Right cardiac atrium (tissue), 5 donors: Measurements from ENCODE around the gene SPCS2. TPM values are rescaled to one million over a fixed set of nuclear protein-coding genes. Genes with fewer than 3 reads are reported as not detected.
A peak's percentile ranks its signal among the peaks of the same experiment; 100 is the strongest.
"Not testable (repeated sequence)": the region's sequence is repeated elsewhere in the genome, so short reads cannot be mapped to it uniquely, and the experiment has no call there.

Source experiments
- ATAC-seq, 2 donors: fragments of 200-7000 bp; cut with Tn5 transposase; one replicate each; pipeline versions ENCODE4 v1.8.0 to v1.9.1; 2020; ENCODE audit warnings: moderate library complexity in 2 of 2, mild to moderate bottlenecking in 1 of 2
- DNase-seq, 3 donors: peaks; one replicate each; pipeline ENCODE4 v3.0.0-alpha.2; 2020
- H3K27ac ChIP-seq: one replicate; pipeline ENCODE4 v1.5.1; 2013; ENCODE audit warnings: mild to moderate bottlenecking, low read length, control low read depth, moderate library complexity
- H3K27me3 ChIP-seq: one replicate; pipeline ENCODE4 v1.6.1; 2013; ENCODE audit not compliant: control insufficient read depth, insufficient read depth
- H3K4me1 ChIP-seq: one replicate; pipeline ENCODE4 v1.6.1; 2013; ENCODE audit warnings: low read length; ENCODE audit not compliant: control insufficient read depth, insufficient read depth
- H3K4me3 ChIP-seq: one replicate; pipeline ENCODE4 v1.5.1; 2013; ENCODE audit warnings: low read length, control low read depth
- H3K9me3 ChIP-seq: one replicate; pipeline ENCODE4 v1.6.1; 2013; ENCODE audit warnings: low read length; ENCODE audit not compliant: control insufficient read depth
- WGBS: extraction: QIAGEN DNeasy Blood & Tissue Kit; methylation state at CpG from one replicate; pipeline ENCODE4 v1.1.7; 2013; 5-methylcytosine and 5-hydroxymethylcytosine counted together
- intact Hi-C, 4 donors: fragments of 100-400 bp; cut with DNase I; formaldehyde crosslinking; loops; one replicate each; pipeline versions ENCODE4 v1.11.0 to v1.14.0; 2022 to 2023
- polyA plus RNA-seq: library from polyadenylated mRNA; stranded (reverse); fragments of 200-250 nt; gene quantifications from one replicate; pipeline ENCODE4 v1.2.3, GENCODE V29; 2013
- total RNA-seq, 4 donors: library from RNA; stranded (reverse); fragmentation: NEBNext Ultra II Directional; extraction: Animal tissue kit (Norgen Biotek cat#: 25700); gene quantifications; one replicate each; pipeline ENCODE4 v1.2.1, GENCODE V29; 2021
- donor health status: healthy with polysubstance abuse.
- donor health status: DM: no; HTN: yes; CAD: no.
- donor health status: DM: no; HTN: no; CAD: no.
- donor health status: DM: no; HTN: yes; CAD: no; lungs with severe emphysema.
- donor health status: DM: yes; HTN: yes; CAD: no.

SPCS2 gene
- total and polyA plus RNA-seq, 5 donors: 91.5 to 127 (median 125) TPM

DNA sequence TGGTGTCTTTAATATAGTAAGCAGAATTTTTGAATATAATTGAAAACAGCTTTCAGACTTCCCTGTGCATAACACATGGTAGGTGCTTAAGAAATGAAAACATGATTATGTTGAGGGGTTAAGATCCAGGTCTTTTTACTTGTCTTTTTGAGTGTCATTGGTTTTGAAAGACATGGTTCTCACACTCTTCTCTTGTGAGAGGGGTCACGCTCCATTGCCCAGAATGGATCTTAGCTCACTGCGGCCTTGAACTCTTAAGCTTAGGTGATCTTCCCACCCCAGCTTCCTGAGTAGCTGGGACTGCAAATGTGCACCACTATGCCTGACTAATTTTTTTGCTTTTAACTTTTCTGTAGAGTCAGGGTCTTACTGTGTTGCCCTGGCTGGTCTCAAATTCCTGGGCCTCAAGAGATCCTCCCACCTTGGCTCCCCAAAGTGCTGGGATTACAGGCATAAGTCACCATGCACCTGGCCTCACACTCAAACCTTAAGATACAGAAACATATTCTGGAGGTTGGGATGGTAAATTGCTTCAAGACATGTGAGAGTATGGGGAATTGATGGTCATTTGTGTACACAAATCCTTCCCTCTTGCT, 1.4 kb downstream of the SPCS2 start:
- peak overlapping the region; percentile 97 for H3K4me3 ChIP-seq
- intact Hi-C loops: no loop called here
- WGBS: 66% methylated on average over 2 of the region's 2 CpGs
- H3K27ac ChIP-seq: no peak overlapping the region
- no peaks in the 10 kb centered on the region for H3K27me3 ChIP-seq
- peaks cover 4% of the 10 kb centered on the region for H3K4me1 ChIP-seq
- no peaks in the 10 kb centered on the region for H3K9me3 ChIP-seq
- ATAC-seq (no peak), DNase-seq (no peak)

DNA sequence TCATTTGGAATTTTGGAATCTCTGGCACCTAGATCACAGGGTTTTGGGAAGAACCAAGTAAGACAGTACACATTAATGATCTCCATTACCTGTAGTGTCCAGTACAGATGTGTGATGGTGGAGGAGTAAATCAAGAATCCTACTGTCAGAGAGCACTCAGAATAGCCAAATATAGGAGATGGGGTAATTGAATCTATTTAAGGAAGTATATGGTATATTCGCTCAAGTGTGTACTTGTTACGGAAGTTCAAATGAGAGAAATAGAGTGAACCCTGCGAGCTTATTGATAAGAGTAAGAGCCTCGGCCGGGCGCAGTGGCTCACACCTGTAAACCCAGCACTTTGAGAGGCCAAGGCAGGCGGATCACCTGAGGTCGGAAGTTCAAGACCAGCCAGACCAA, 2.2 kb downstream of the SPCS2 start:
- intact Hi-C loops: no loop called here
- H3K4me1 ChIP-seq: peaks cover 4% of the 10 kb centered on the region

DNA sequence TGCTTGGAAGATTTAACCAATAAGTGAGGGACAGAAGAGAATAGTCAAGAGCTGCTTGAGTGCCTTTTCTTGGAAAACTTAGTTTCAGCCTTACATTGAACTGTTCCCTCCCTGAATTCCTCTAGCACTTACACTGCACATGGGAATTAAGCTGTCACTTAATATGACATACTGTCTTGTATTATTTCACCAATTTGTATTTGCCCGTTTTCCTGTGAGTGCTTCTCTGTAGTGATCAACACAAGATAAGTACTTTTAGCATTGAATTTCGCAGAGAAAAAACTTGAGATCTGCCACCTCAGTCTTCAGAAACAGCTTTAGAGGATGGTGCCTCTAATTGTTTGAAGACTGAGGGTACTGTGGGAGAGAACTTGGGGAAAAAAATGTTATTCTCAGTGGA, 3.7 kb downstream of the SPCS2 start:
- Histone ChIP-seq H3K4me1 (peaks cover 6% of the 10 kb centered on the region), H3K9me3 (no peaks in the 10 kb centered on the region), H3K27me3 (no peaks in the 10 kb centered on the region), H3K4me3 (no peak overlapping the region), H3K27ac (no peak overlapping the region)
- no peak for DNase-seq
- WGBS: 64% methylated on average over 2 of the region's 2 CpGs
- intact Hi-C loops: no loop called here
- ATAC-seq: no peak

More for the DNA sequence above, 2.2 kb downstream of the SPCS2 start:
- Histone ChIP-seq H3K27ac (no peak overlapping the region), H3K27me3 (no peaks in the 10 kb centered on the region), H3K9me3 (no peaks in the 10 kb centered on the region), H3K4me3 (no peak overlapping the region)
- ATAC-seq: no peak
- WGBS: 85% methylated on average over 8 of the region's 8 CpGs
- no peak for DNase-seq

DNA sequence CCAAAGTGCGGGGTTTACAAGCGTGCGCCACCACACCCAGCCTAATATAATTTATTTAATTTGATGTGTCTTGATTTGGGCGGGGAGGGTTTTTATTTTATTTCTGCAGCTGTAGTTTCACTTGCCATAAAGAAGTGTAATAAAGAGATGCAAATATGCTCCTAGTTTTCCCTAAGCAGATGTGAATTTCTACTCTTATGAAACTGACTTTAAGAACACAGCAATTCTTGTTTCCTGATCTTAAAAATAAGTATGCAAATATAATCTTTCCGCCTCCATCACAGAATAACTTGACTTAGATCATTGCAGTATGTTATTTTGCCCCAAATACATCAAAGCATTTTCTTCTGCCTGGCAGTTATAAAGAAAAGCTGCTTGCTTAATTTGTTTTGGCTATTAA, 4.4 kb downstream of the SPCS2 start:
- no peaks in the 10 kb centered on the region for H3K27me3 ChIP-seq

DNA sequence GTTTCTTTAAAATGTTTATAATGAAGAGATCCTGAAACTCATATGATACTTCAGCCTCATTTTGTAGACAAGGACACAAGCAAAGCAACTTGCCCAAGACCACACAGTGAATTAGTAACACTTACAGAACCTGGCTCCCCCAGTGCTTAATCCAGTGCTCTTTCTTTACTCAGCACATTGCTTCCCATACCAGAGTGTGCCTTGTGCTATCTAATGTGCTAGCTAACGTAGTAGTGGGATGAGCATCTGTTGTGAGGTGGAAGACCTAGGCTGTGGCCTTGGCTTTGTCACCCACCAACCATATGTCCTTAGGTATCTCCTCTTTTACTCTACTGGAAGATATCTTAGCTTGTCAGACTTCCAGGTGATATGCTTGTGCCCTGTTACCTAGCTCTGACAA, 5.1 kb downstream of the SPCS2 start:
- no peak overlapping the region for H3K4me3 ChIP-seq
- 88% methylated on average over 1 of the region's 1 CpG for WGBS
- H3K9me3 ChIP-seq: no peaks in the 10 kb centered on the region
- H3K27ac ChIP-seq: no peak overlapping the region
- H3K4me1 ChIP-seq: peaks cover 9% of the 10 kb centered on the region
- no peaks in the 10 kb centered on the region for H3K27me3 ChIP-seq
- no peak for ATAC-seq
- intact Hi-C loops: no loop called here
- DNase-seq: no peak

More for the DNA sequence above, 4.4 kb downstream of the SPCS2 start:
- WGBS: 97% methylated on average over 5 of the region's 5 CpGs
- H3K27ac ChIP-seq: no peak overlapping the region
- no peak for ATAC-seq
- DNase-seq: no peak
- no peak overlapping the region for H3K4me3 ChIP-seq
- intact Hi-C loops: no loop called here
- no peaks in the 10 kb centered on the region for H3K9me3 ChIP-seq
- peaks cover 9% of the 10 kb centered on the region for H3K4me1 ChIP-seq

DNA sequence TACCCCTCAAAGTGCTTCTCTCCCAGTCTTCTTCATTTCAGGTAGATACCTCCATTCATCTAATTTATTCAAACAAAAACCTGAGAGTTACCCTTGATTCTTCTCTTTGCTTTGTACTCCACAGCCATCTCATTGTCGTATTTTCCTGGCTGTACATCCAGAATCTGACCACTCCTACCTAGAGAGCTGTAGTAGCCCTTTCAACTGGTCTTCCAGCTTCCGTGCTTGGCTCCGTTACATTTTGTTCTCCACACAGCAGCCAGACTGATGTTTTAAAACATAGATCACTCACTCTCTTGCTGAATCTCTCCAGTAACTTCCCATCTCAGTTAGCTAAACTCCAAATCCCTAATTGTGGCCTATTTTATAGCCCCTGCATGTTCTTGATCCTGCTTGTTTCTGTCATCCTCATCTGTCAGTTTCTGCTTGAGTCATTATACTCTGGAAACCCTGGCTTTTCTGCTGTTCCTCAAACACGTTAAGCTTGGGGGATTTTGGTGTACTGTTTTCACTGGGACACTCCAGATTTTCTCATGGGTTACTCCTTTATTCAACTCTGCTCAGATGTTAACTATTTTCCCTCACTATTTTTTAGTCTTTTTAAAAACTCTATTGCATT, 7.4 kb downstream of the SPCS2 start:
- intact Hi-C loops: no loop called here
- ATAC-seq (peak; percentile 53 to 63), DNase-seq (no peak)
- Histone ChIP-seq H3K4me1 (peaks cover 7% of the 10 kb centered on the region), H3K27me3 (no peaks in the 10 kb centered on the region), H3K4me3 (no peak overlapping the region), H3K9me3 (no peaks in the 10 kb centered on the region), H3K27ac (no peak overlapping the region)
- 43% methylated on average over 4 of the region's 4 CpGs for WGBS

DNA sequence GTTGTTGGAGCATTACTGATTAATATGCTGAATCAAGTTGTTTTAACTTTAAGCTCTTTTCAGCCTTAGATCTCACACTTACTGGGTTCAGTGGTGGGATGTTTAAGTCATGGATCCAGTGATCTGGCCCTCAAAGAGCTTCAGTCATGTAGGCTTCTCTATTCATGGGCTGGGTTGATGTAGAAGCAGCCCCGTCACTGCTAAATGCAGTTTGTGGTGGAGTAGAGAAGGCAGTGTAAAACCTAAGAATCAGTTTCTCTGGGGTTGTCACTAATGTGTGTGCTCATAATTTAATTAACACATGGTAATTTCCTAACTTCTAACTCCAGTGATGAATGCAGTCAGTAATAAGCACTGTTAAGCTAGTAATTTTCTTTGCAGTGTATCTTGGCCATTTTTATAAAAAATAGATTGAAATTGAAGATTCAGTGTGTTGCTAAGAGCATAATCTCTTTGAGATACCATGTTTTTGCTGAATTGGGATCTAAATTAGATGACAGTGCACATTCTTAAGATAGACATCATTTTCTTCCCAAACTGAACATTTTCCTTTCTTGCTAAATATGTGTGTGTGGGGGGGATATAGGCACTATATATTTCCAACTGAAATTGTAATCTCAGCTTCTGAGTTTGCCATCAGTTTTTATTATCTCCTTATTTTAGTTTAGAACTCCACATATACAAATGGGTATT, 9.0 kb downstream of the SPCS2 start:
- ATAC-seq: no peak
- H3K9me3 ChIP-seq: no peaks in the 10 kb centered on the region
- no peak for DNase-seq
- intact Hi-C loops: no loop called here
- no peak overlapping the region for H3K27ac ChIP-seq
- H3K27me3 ChIP-seq: no peaks in the 10 kb centered on the region
- peaks cover 7% of the 10 kb centered on the region for H3K4me1 ChIP-seq
- H3K4me3 ChIP-seq: no peak overlapping the region
- 92% methylated on average over 1 of the region's 1 CpG for WGBS

DNA sequence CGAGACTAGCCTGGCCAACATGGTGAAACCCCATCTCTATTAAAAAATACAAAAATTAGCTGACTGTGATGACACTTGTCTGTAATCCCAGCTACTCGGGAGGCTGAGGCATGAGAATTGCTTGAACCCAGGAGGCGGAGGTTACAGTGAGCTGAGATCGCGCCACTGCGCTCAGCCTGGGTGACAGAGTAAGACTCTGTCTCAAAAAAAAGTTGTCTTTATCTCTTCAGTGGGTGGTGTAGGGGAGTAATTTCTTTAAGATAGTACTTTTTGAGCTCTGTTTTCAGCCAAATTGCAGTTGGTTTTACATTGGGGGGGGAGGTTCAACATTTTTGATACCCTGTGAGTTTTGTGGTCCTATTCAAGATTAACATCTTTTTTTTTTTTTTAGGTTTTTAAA, 11.1 kb downstream of the SPCS2 start:
- ATAC-seq, H3K27me3 ChIP-seq, H3K27ac ChIP-seq, DNase-seq, intact Hi-C loops, H3K4me3 ChIP-seq, H3K9me3 ChIP-seq, H3K4me1 ChIP-seq: not testable (repeated sequence)
- WGBS: 92% methylated on average over 6 of the region's 6 CpGs

DNA sequence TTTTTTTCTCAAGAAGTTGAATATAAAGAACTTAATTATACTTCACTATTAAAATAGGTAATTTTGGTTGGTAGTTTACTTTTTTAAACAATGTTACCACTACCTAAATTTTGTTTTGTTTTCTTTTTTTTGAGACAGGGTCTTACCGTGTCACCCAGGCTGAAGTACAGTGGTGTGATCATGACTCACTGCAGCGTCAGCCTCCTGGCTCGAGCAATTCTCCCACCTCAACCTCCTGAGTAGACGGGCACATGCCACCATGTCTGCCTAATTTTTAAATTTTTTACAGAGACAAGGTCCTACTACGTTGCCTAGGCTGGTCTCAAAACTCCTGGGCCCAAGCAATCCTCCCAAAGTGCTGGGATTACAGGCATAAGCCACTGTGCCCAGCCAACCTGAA, 17.6 kb downstream of the SPCS2 start:
- no peak for DNase-seq
- 90% methylated on average over 5 of the region's 5 CpGs for WGBS
- H3K27ac ChIP-seq: no peak overlapping the region
- no peaks in the 10 kb centered on the region for H3K9me3 ChIP-seq
- no peaks in the 10 kb centered on the region for H3K4me1 ChIP-seq
- no peaks in the 10 kb centered on the region for H3K27me3 ChIP-seq
- intact Hi-C loops: no loop called here
- no peak overlapping the region for H3K4me3 ChIP-seq
- no peak for ATAC-seq

DNA sequence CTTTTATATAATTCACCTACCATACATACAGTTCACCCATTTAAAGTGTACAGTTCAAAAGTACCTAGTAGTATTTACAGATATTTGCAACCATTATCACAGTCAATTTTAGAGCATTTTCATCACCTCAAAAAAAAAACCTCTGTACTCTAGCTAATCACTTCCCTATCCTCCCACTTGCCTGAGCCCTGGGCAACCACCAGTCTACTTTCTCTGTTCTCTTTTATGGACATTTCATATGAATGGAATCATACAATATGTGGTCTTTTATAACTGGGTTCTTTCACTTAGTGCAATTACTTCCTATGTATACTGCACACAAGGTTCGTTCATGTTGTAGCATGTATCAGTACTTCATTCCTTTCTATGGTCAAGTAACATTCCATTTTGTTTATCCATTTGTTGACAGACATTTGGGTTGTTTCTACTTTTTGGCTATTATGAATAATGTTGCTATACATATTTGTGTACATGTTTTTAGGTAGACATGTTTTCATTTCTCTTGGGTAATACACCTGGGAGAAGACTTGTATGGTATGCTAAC, 21.9 kb downstream of the SPCS2 start:
- no peaks in the 10 kb centered on the region for H3K4me1 ChIP-seq
- H3K9me3 ChIP-seq: no peaks in the 10 kb centered on the region
- 72% methylated on average over 1 of the region's 1 CpG for WGBS
- H3K27me3 ChIP-seq: no peaks in the 10 kb centered on the region
- intact Hi-C loops: no loop called here
- no peak for DNase-seq
- no peak overlapping the region for H3K4me3 ChIP-seq
- no peak overlapping the region for H3K27ac ChIP-seq
- no peak for ATAC-seq

DNA sequence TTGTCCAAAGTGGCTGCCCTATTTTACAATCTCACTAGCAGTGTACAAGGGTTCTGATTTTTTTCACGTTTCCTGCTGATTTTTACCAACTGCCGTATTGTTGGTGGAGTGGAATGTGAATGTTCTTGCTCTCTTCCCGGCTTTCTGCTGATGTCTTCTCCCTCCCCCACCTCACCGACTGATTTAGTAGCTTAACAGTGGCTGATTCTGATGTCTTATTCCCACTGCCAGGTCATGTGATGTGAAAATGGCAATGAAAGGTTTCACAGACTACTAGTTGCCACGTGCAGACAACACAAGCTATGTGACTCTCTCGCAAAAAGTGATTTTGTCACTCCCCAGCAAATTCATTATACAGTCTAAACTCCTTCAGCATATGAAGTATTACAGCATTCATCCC, 22.4 kb downstream of the SPCS2 start:
- Histone ChIP-seq H3K4me1 (no peaks in the 10 kb centered on the region), H3K27me3 (no peaks in the 10 kb centered on the region), H3K27ac (no peak overlapping the region), H3K9me3 (no peaks in the 10 kb centered on the region), H3K4me3 (no peak overlapping the region)
- WGBS: 67% methylated on average over 6 of the region's 6 CpGs
- DNase-seq: no peak
- intact Hi-C loops: no loop called here
- ATAC-seq: no peak
